GM18861 (cell line): ENCODE measurements around the gene NDUFV1.
"Not testable (repeated sequence)": the region's sequence is repeated elsewhere in the genome, so short reads cannot be mapped to it uniquely, and the experiment has no call there.

Experiments
- ATAC-seq: cut with Tn5 transposase; IDR thresholded peaks from one replicate; pipeline ENCODE4 v1.9.1; 2021; ENCODE audit not compliant: unreplicated experiment

NDUFV1 gene

GRCh38 chr11:67652965-67653845 is 46.5 kb downstream of the NDUFV1 start:
- ATAC-seq: no peak

GRCh38 chr11:67654225-67654624 is 47.5 kb downstream of the NDUFV1 start:
- ATAC-seq: no peak

GRCh38 chr11:67656278-67656922 is 49.7 kb downstream of the NDUFV1 start:
- ATAC-seq: no peak

- no peak for ATAC-seq
These were observed 50.6 kb downstream of the NDUFV1 start for GRCh38 chr11:67657300-67657699.

- not testable (repeated sequence) for ATAC-seq
These were observed 53.0 kb downstream of the NDUFV1 start for GRCh38 chr11:67659651-67660165.

- not testable (repeated sequence) for ATAC-seq
These were observed 54.0 kb downstream of the NDUFV1 start for GRCh38 chr11:67660752-67661151.
